NCI-H226 (cell line): ENCODE measurements around the gene SPI1.
"Not testable (repeated sequence)": the region's sequence is repeated elsewhere in the genome, so short reads cannot be mapped to it uniquely, and the experiment has no call there.

ENCODE experiments used
- DNase-seq: peaks from one replicate; pipeline ENCODE4 v3.0.0-alpha.2; 2015

SPI1 gene

DNA sequence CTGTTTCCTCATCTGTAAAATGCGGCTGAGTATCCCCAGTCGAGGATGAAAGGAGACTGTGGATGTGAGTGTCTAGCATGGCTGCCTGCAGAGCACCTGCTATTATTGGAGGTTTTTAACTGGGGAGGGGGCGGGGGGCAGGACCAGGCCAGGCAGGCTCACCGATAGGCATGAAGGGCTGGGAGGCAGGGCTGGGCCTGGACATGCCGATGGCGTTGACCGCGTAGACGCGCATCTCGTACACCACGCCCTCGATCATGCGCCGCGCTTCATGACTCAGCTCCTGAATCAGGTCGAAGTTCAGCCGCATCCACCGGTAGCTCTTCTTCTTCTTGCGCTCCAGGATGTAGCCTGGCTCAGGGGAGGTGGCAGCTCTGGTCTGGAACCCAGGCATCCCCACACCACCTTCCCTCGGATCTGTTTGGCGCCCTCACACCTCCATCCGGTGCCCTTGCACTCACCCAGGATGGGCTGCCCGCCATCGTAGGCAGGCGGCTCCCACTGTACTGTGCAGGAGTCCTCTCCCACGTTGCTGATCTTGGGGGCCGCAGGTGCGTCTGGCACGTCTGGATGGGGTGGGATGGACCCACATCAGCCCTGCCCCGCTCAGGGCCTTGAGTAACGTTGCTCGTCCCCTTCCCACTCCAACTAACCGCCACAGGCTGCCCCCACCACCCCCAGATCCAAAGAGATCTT lies 41.0 kb downstream of the SPI1 start:
- no peak for DNase-seq

DNA sequence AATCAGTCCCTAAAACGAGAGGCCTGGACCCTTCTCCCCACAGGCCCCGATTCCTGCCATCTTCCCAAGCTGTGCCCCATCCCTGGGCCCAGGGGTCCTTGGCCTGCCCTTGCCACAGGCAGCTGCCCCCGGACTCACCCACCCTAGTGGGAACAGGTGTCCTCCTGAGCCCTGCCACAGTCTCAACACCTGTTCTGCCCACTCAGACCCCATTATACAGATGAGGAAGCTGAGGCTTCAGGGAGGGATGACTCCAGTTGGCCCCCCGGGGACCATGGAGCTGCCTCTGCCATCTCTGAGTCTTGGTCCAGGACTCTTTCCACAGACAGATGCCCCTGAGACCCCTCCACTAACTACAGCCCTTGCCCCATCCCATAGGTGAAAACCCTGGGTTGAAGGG lies 41.8 kb downstream of the SPI1 start:
- DNase-seq = no peak

DNA sequence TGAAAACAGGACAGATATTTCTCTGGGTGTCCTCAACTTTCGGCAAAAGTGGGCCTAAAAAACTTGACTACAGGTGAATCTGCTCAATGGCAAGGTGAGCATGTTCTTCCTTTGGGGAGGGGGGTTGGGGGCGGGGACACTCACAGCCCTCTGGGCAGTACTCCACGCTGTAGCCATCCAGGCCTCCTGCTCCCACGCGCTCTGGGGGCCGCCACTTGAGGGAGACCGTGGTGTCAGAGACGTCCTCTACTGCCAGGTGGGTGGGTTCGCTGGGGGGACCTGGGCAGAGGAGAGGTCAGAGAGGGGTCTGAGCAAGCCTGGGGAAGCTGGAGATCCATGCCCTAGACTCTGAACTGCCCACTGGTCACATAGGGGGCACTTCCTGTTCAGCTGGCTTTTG lies 42.6 kb downstream of the SPI1 start:
- no peak for DNase-seq

DNA sequence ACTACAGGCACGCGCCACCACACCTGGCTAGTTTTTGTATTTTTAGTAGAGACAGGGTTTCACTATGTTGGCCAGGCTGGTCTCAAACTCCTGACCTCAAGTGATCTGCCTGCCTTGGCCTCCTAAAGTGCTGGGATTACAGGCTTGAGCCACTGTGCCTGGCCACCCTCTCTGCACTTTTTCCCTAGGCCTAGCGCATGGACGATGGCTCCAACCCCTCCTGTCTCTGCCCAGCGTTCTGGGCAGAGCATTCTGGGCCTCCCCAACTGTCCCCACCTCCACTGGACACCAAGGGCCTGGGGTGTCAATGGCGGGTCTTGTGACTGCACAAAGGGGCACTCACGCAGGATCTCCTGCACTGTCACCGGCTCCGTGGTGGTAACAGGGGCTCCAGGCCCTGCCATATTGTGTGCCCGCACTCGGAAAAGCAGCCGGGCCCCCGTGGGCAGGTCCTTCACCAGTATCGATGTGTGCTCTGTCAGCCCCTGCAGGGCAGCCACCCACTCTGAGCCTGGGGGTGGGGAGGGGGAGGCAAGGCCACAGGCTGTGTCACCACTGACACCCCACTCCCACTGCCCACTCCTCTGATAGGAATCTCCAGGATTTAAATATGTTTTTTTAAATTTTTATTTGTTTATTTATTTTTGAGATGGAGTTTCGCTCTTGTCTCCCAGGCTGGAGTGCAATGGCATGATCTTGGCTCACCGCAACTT lies 43.5 kb downstream of the SPI1 start:
- not testable (repeated sequence) for DNase-seq

DNA sequence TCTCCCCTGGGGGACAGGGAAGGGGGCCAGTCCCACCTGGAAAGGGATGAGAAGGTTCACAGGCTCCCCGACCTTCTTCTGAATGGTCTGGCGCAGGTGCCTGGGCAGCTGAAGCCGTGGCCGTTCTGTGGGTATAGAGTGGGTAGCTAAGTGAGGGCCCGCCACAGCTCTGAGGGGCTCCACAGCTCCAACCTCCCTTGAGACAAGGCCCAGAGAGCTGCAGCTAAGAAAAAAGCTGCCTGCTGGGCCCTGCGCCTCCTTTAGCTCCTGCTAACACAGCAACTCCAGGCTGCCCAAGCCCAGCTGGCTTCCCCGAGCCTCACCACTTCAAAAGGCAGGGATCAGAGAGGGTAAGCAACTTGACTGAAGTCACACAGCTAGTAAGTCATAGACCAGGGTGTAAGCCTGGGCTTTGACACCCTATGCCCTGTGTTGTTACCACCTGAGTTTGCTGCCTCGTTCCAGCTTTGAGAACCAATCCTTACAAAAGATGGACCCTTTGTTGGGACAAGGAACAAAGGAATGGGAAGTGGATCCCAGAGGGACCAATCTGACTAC lies 44.4 kb downstream of the SPI1 start:
- no peak for DNase-seq

DNA sequence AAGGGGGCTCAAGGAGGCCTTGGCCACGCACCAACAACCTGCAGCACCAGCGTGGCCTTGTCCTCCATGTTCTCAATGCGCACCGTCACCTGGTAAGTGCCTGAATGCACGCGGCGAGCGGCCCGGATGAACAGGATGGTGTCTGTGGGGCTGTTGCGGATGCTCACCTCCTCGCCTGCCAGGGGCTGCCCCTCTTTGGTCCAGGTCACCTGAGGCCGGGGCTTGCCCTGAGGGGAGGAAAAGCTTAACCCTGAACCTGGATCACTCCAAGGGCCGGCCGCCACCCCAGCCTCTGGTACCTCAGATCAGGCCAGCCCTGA lies 44.9 kb downstream of the SPI1 start:
- DNase-seq = no peak

DNA sequence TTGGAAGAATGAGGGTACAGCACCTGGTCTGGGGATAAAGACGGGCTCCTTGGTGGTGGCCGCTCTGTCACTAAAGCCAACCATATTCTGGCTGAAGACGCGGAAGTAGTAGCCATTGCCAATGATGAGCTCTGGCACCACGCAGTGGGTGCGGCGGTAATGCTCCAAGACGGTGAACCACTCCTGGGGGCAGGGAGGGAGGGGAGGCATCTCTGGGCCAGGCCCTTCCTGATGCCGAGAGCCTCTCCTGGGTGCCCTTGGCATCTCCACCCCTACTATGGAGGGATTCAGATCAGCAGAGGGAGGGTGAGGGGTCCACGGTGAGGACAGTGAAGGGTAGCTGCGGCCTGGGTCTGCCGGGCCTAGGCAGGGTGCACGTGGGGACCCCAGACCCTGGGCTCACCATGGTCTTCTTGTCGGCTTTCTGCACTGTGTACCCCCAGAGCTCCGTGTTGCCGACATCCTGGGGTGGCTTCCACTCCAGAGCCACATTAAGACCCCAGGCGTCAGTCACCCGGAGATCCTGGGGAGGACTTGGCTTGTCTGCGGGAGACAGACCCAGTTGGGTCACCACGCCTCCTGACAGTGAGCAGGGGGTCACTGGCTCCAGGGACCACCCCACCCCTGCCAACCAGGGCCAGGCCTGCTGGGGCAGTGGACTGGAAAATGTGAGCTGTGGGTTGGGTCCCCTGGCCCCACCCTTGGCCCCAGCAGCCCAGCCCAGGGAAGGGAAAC lies 45.4 kb downstream of the SPI1 start:
- DNase-seq = no peak

DNA sequence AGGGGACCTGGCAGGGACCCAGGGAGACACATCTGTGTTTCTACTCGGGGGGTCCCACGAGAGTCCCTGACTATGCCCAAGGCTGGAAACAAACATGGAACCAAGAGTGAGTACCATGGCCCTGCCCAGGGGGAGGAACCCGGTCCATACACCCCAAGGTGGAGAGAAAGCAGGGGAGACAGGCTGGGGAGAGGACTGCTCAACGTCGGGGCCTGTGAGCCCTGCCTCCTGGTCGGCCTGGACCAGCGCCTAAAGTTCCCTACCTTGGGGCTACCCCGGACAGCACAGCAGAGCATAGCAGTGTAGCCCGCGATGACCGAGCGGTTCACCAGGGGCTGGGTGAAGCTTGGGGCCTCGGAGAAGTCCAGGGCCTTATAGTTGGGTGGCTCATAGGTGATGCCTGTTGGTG lies 46.0 kb downstream of the SPI1 start:
- no peak for DNase-seq

DNA sequence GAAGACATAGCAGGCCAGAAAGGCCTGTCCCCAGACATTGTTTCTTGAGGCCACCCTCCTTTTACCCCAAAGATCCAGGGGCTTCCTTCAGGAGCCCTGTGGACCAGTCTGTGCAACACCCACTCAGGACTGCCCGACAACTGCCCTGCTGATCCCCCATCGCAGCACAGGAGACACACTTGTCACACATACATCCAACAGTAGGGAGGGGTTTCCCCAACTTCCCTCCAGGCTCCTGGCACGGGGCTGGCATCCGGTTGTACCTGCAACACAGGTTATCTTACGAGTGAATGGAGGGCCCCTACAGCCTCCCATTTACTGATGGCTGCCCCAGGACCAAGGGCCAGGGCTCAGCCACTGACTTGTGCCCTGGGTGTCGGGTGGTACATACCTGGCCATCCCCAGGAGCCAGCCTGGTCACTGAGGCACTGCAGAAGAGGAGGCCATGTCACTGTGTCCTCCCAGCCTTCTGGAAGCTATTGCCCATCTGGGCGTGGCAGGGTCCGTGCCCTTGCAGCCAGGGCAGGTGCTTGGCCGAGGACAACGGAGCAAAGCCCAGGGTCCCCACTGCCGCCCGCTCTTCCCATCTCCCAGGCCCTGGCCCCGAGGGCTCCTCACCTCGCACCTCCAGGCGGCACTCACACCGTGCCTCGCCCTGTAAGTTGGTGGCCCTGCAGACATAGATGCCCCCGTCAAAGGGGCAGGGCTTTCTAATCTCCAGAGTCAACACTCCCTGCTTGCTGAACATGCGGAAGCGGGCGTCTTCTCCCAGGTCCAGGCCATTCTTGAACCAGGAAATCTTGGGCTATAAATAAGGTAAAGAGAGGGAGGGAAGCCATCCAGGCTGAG lies 46.7 kb downstream of the SPI1 start:
- no peak for DNase-seq

DNA sequence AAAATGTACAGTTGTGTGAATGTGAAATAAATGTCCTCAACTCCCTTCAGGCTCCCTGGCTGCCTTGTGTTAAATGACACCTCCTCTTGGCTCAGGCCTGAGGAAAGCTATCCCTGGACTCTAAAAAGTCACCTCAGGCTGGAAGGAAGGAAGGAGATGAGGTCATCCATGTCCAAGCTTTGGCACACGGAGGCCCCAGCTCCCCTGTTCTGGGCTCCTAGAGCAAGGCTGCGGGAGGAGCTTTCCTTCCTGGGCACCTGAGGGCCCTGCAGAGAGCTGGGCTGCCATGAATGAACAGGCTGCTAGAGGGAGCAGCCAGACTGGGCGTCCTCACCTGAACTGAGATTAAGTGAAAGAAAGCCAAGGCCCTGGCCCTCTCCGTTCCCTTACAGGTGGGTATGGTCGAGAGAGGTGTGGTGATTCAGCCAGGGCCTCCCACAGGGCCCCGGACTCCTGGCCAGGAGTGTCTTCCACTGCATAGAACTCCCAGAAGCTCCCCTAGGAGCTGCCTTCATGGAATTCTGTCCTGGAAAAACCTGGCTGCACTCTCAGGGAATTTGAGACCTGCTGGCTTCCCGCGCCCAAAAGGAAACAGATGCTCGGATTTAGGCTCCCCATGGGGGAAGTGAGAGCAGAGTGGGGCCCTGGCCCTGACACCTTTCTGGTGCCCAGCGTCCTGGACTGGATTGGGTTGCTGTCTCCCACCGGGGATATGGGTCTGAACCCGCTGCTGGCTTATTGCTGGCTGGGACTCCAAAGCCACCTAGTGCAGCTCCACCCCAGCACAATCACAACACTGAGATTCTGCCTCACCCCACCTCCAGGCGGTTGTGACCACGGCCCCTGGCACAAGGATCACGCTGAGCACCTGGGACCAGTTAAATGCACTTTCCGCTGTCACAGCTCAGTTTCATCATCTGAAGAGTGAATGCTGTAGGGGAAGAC lies 48.1 kb downstream of the SPI1 start:
- DNase-seq = no peak

DNA sequence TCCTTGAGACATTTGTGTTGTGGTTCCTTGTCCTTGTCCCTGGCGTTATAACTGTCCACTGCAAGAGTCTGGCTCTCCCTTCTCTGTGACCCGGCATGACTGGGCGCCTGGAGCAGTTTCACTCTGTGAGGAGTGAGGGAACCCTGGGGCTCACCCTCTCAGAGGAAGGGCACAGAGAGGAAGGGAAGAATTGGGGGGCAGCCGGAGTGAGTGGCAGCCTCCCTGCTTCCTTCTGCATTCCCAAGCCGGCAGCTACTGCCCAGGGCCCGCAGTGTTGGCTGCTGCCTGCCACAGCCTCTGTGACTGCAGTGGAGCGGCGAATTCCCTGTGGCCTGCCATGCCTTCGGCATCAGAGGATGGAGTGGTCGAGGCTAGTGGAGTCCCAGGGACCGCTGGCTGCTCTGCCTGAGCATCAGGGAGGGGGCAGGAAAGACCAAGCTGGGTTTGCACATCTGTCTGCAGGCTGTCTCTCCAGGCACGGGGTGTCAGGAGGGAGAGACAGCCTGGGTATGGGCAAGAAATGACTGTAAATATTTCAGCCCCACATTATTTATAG lies 48.8 kb downstream of the SPI1 start:
- DNase-seq = no peak

DNA sequence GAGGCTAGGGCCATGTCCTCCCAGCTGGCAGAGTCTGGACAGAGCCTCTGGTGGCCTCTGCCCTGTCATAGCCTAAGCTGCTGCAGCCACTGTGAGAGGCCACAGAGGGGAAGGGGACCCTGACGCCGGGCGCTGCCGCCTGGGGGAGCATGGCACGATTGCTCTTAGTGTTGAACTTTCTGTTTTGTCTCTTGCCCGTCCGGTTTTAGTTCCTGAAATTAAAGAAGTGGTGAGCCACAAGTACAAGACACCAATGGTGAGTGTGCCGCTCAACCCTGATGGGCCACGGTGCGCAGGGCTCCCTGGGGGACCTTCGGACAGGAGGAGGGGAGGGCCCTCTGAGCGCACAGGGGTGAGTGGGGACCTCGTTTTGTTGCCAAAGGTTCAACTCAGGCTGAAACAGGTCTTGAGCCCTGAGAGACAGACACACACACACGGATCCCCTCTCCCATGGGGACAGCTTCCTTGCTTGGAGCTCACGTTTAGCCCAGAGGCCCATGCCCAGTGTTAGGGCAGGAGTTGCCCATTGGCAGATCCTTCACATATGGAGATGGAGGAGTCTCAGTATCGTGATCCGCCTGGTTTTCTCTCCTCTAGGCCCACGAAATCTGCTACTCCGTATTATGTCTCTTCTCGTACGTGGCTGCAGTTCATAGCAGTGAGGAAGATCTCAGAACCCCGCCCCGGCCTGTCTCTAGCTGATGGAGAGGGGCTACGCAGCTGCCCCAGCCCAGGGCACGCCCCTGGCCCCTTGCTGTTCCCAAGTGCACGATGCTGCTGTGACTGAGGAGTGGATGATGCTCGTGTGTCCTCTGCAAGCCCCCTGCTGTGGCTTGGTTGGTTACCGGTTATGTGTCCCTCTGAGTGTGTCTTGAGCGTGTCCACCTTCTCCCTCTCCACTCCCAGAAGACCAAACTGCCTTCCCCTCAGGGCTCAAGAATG lies 49.6 kb downstream of the SPI1 start:
- DNase-seq = no peak

DNA sequence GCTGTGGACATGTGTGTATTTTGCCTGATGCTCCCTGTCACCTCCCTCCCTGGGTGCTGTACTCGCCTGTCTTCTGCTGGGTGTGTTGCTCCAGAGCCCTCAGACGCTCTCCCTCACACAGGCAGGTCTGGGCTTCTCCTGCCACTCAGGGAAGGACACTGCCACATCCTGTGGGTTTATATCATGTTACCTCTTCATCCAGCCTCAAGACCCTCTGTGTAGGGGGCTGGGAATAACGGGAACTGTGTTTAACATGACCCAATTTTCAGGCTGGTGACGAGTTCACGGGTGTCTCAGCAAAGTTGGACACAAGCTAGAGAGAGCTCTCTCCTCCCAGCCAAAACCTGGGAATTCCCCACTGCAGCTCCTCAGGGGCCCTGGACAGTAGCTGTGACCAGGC lies 50.4 kb downstream of the SPI1 start:
- no peak for DNase-seq

DNA sequence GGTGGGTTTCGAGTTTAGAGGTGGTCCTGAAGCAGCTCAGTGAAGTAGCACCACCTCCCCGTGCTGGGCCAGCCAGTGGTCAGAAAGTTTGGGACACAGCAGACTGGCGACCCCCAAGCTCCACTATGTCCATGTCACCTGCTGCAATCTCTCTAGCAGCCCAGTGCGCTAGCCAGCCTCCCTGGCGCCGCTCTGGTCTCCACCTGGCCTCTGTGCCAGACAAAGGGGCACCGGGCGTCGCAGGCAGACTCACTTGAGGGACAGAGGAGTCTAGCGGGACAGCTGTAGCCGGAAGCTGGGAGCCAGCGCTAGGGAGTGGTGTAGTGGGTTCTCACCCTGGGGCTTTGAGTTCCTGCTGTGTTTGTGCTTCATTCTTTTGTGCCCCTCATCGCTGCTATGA lies 51.3 kb downstream of the SPI1 start:
- no peak for DNase-seq

DNA sequence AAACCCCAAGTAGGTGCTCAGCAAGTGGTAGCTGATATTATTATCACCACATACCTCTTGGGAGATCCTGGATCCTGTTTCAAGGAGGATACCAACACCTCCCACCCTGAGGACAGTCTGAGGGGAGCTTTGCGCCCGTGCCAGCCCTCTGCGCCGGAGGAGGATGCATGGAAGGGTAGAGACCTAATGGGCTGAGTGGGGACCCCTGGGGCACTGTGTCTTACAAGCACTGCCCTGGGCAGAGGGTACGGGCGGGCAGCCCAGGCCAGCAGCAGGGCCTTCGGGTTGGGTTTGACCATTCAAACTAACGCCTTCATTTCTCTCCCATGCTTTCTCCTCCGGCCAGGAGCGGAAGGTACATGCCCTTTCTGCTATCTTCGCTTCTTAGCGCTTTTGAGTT lies 52.1 kb downstream of the SPI1 start:
- no peak for DNase-seq

DNA sequence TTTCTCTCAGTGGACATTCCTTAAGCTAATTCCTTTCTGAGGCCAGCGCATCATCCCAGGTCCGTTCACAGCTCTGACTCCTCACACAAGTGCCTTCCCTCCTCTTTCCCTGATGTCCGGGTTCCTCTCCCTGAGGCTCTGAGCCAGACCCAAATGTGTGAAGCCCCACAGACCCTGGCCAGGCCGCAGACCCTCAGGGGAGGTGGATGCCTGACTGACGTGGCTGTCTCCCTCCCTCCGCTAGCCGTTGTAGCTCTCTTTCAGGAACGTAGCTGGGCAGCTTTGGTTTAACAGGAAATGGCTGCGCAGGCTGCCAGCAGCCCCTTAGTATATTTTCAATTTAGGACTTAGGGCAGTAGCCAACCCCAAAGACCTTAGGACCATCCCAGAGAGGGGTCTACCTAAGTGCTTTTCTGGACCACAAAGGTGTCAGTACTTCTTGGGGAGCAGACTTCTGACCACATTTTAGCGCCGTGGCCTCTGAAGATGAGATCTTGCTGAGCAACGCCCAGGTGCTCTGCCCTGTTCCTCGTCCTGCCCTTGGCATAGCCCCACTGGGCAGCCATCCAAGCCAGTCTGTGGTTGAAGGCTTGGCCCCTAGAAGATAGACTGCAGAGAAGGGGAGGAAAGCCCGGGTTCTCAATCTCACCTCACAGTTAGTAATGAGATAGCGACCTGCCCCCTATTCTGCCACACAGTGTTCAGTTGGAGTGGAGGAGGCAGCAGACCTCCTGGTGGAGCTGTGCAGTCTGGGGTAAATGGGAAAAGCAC lies 52.9 kb downstream of the SPI1 start:
- DNase-seq = no peak

DNA sequence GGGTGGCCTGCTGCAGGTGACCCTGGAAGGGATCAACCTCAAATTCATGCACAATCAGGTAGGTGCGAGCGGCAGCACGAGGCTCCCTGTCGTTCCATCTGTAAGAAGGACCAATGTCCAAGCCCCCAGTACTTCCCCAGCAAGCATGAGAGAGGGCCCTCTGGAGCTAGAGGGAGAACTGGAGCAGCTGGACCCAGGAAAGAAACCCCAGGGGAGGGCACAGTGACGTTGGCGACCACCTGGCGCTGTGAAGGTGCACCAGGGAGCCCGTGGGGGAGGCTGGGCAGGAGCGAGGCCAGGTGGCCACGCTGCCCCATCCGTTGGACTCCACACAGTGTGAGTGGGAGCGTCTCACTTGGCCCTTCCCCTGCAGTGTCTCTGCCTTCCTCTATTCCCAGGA lies 53.8 kb downstream of the SPI1 start:
- no peak for DNase-seq

DNA sequence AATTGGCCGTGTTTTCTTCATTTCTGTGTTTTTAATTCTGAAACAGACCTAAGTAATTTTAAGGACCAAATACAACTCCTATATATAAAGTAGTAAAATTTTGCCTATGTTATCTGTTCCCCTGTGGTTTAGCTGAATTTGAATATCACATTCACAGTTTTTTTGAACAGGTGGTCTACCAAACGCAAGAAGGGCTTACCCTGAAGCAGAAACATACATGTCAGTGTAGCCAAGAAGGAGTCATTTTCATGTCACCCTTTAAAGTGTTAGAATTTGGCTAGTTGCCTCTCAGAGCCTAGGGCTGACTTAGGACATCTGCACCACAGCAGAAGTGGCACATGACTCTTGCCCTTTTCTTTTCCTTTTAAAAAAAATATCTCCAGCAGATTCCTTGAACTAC lies 60.2 kb downstream of the SPI1 start:
- DNase-seq = no peak

DNA sequence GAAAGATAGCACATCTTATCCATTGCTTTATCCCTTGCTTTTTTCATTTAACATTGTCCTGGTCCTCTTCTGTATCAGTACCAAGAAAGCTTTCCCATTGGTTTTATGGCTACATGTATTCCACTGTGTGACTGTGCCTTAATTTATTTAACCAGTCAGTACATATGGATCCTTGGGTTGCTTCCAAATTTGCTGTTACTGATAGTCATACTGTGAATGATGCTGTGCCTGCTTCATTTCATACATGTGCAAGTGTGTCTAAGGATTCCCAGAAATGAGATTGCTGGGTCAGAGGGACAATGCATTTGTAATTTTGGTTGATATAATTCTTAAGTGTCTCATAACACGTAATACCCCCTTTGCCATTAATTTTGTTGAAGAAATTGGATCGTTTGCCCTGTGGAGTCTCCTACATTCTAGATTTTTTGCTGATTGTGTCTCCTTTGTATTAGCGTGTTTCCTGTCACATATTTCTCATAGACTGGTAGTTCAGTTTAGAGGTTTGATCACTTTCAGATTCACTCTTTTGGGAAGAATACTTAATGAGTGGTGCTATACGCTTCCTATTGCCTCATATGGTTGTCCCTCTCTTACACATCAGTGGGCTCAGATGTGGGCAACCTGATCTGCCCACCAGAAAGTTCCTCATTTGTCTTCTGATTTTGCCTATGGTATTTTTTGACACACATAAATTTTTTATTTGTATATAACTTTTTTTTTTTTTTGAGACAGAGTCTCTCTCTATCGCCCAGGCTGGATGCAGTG lies 61.1 kb downstream of the SPI1 start:
- DNase-seq = no peak
